Measurements from ENCODE around the gene LAMTOR4. TPM values are rescaled to one million over a fixed set of nuclear protein-coding genes. Genes with fewer than 3 reads are reported as not detected.
"Not testable (repeated sequence)": the region's sequence is repeated elsewhere in the genome, so short reads cannot be mapped to it uniquely, and the experiment has no call there.

Gene LAMTOR4
- total RNA-seq, 1 experiment from 2014 or later, result 107 TPM

- no peak overlapping the region for H3K27ac ChIP-seq (ENCODE audit: low read length)
- CTCF ChIA-PET, result interaction anchor here (0.9 kb wide), 1 partner anchor 279 kb away, joined by 7 read pairs; no protein-coding TSS in a partner anchor
- no peaks in the 10 kb centered on the region for H3F3A ChIP-seq (ENCODE audit: low read length, unreplicated experiment)
- intact Hi-C loops (cut with micrococcal nuclease), result loop anchor here (5.0 kb wide), 1 partner anchor 46 kb away; the partner anchor contains the start of gene ZNF3
- H3K9me3 ChIP-seq (ENCODE audit: low read length), result no peaks in the 10 kb centered on the region
- H3K4me2 ChIP-seq (ENCODE audit: low read length), result peak overlapping the region; percentile 93
- no peaks in the 10 kb centered on the region for H3K36me3 ChIP-seq (ENCODE audit: low read depth, low read length)
- H2AFZ ChIP-seq (ENCODE audit: low read length), result no peak overlapping the region
- POLR2A ChIA-PET (ENCODE audit: unreplicated experiment), result interaction anchor here (0.6 kb wide), 2 partner anchors 84 to 1249 kb away, joined by 4 to 18 read pairs; no protein-coding TSS in a partner anchor
- 0 out of 2 replicates have a peak, but pooled peaks cover 4% of the 10 kb centered on the region for H3K4me1 ChIP-seq (ENCODE audit: insufficient read depth, low read length)
- DNase-seq, result no peak
- H3K9ac ChIP-seq (ENCODE audit: low read length), result no peak overlapping the region
- ATAC-seq, result no peak
- H3K27me3 ChIP-seq (ENCODE audit: low read length), result no peaks in the 10 kb centered on the region
- no peak overlapping the region for H3K4me3 ChIP-seq (ENCODE audit: low read length)
- 0 out of 2 replicates have a peak, but pooled peaks cover 5% of the 10 kb centered on the region for H3K79me2 ChIP-seq (ENCODE audit: low read length)
- no TSS peak for BruUV-seq (replicated peaks)
- TF ChIP-seq CTCF (conservative IDR thresholded peaks at IDR 0.05; ENCODE audit: low read depth, low read length) (no peak), EZH2phosphoT487 (IDR thresholded peaks at IDR 0.05; ENCODE audit: borderline replicate concordance, low read length) (no peak), EZH2 (IDR thresholded peaks at IDR 0.05; ENCODE audit: low read length, unreplicated experiment) (no peak)
- H4K20me1 ChIP-seq (ENCODE audit: low read length), result no peaks in the 10 kb centered on the region
- H3K9me2 ChIP-seq (replicated peaks; ENCODE audit: low read length), result no peaks in the 10 kb centered on the region
These were observed 20.1 kb upstream of the LAMTOR4 start for GRCh38 chr7:100128637-100128963.

- H3F3A ChIP-seq (ENCODE audit: low read length, unreplicated experiment); H3K9me3 ChIP-seq (ENCODE audit: low read length); H3K36me3 ChIP-seq (ENCODE audit: low read depth, low read length); H2AFZ ChIP-seq (ENCODE audit: low read length); H3K4me2 ChIP-seq (ENCODE audit: low read length); H3K27me3 ChIP-seq (ENCODE audit: low read length); H3K79me2 ChIP-seq (ENCODE audit: low read length); H3K4me1 ChIP-seq (ENCODE audit: insufficient read depth, low read length); DNase-seq; ATAC-seq; H3K9ac ChIP-seq (ENCODE audit: low read length); H4K20me1 ChIP-seq (ENCODE audit: low read length); H3K27ac ChIP-seq (ENCODE audit: low read length); BruUV-seq (replicated peaks); H3K9me2 ChIP-seq (replicated peaks; ENCODE audit: low read length); H3K4me3 ChIP-seq (ENCODE audit: low read length); POLR2A ChIA-PET (ENCODE audit: unreplicated experiment): not testable (repeated sequence)
- intact Hi-C loops (cut with micrococcal nuclease), result loop anchor here (5.0 kb wide), 2 partner anchors 212 to 277 kb away; no protein-coding TSS in a partner anchor
- CTCF ChIA-PET, result interaction anchor here (1.0 kb wide), 1 partner anchor 28 kb away, joined by 6 read pairs; no protein-coding TSS in a partner anchor
These were observed 18.5 kb upstream of the LAMTOR4 start for GRCh38 chr7:100130220-100130607.

GRCh38 chr7:100130608-100131453, 17.9 kb upstream of the LAMTOR4 start:
- H3K27me3 ChIP-seq (ENCODE audit: low read length), result no peaks in the 10 kb centered on the region
- intact Hi-C loops (cut with micrococcal nuclease), result loop anchor here (5.0 kb wide), 2 partner anchors 211 to 276 kb away; no protein-coding TSS in a partner anchor
- ATAC-seq (no peak), DNase-seq (peak; percentile 65)
- H3K9ac ChIP-seq (ENCODE audit: low read length), result peak overlapping the region; percentile 18; the same call in 1 of the 2 replicates
- no peaks in the 10 kb centered on the region for H3K9me2 ChIP-seq (replicated peaks; ENCODE audit: low read length)
- H3K9me3 ChIP-seq (ENCODE audit: low read length), result no peaks in the 10 kb centered on the region
- H3K4me1 ChIP-seq (ENCODE audit: insufficient read depth, low read length), result 0 out of 2 replicates have a peak, but pooled peaks cover 4% of the 10 kb centered on the region
- H3K79me2 ChIP-seq (ENCODE audit: low read length), result 0 out of 2 replicates have a peak, but pooled peaks cover 5% of the 10 kb centered on the region
- H3K36me3 ChIP-seq (ENCODE audit: low read depth, low read length), result no peaks in the 10 kb centered on the region
- CTCF ChIA-PET, result interaction anchor here (1.0 kb wide), 1 partner anchor 29 kb away, joined by 6 read pairs; no protein-coding TSS in a partner anchor
- H3F3A ChIP-seq (ENCODE audit: low read length, unreplicated experiment), result no peaks in the 10 kb centered on the region
- no peak overlapping the region for H3K27ac ChIP-seq (ENCODE audit: low read length)
- TF ChIP-seq CTCF (conservative IDR thresholded peaks at IDR 0.05; ENCODE audit: low read depth, low read length), result peak; percentile 71
- no peak for TF ChIP-seq EZH2phosphoT487 (IDR thresholded peaks at IDR 0.05; ENCODE audit: borderline replicate concordance, low read length)
- no peaks in the 10 kb centered on the region for H4K20me1 ChIP-seq (ENCODE audit: low read length)
- POLR2A ChIA-PET (ENCODE audit: unreplicated experiment), result no interaction called here
- H3K4me2 ChIP-seq (ENCODE audit: low read length), result peak overlapping the region; percentile 82
- H3K4me3 ChIP-seq (ENCODE audit: low read length), result peak overlapping the region; percentile 48; the same call in 1 of the 2 replicates
- BruUV-seq (replicated peaks), result no TSS peak
- peak overlapping the region; percentile 79 for H2AFZ ChIP-seq (ENCODE audit: low read length)
